Endodermal cell (in vitro differentiated cells): ENCODE measurements around the gene SIMC1. TPM values are rescaled to one million over a fixed set of nuclear protein-coding genes. Genes with fewer than 3 reads are reported as not detected.
A peak's percentile ranks its signal among the peaks of the same experiment; 100 is the strongest.
"Not testable (repeated sequence)": the region's sequence is repeated elsewhere in the genome, so short reads cannot be mapped to it uniquely, and the experiment has no call there.

Experiments
- DNase-seq: peaks from one replicate; pipeline ENCODE4 v3.0.0-alpha.2; 2017
- H3K27ac ChIP-seq: 2 replicates; pipeline ENCODE4 v1.5.1; 2013; ENCODE audit warnings: mild to moderate bottlenecking, low read depth, low read length, moderate library complexity
- H3K27me3 ChIP-seq: 2 replicates; pipeline ENCODE4 v1.6.1; 2013; ENCODE audit warnings: mild to moderate bottlenecking, low read length, moderate library complexity; ENCODE audit not compliant: insufficient read depth, control insufficient read depth, poor library complexity, severe bottlenecking
- H3K36me3 ChIP-seq: 2 replicates; pipeline ENCODE4 v1.7.0; 2013; ENCODE audit warnings: mild to moderate bottlenecking, low read length, moderate library complexity; ENCODE audit not compliant: control insufficient read depth, insufficient read depth
- H3K4me1 ChIP-seq: one replicate; pipeline ENCODE4 v1.7.0; 2013; ENCODE audit warnings: low read length; ENCODE audit not compliant: control insufficient read depth, insufficient read depth
- H3K4me3 ChIP-seq: 2 replicates; pipeline ENCODE4 v1.5.1; 2013; ENCODE audit warnings: mild to moderate bottlenecking, low read length, moderate library complexity
- H3K9ac ChIP-seq: 2 replicates; pipeline ENCODE4 v1.6.1; 2013; ENCODE audit warnings: mild to moderate bottlenecking, low read length, moderate library complexity; ENCODE audit not compliant: poor library complexity, severe bottlenecking; ENCODE audit errors: extremely low read depth
- H3K9me3 ChIP-seq: 2 replicates; pipeline ENCODE4 v1.6.1; 2013; ENCODE audit warnings: mild to moderate bottlenecking, low read length, moderate library complexity; ENCODE audit not compliant: control insufficient read depth
- H3K27ac Mint-ChIP-seq: 2 replicates; pipeline ENCODE4 v1.8.0; 2020; ENCODE audit warnings: mixed read lengths
- H3K27me3 Mint-ChIP-seq: 2 replicates; pipeline ENCODE4 v1.8.0; 2021; ENCODE audit warnings: mild to moderate bottlenecking, mixed read lengths; ENCODE audit not compliant: insufficient read depth
- H3K36me3 Mint-ChIP-seq: 2 replicates; pipeline ENCODE4 v1.8.0; 2020; ENCODE audit warnings: low read depth, mixed read lengths
- H3K4me1 Mint-ChIP-seq: 2 replicates; pipeline ENCODE4 v1.8.0; 2020; ENCODE audit warnings: mixed read lengths
- H3K4me3 Mint-ChIP-seq: 2 replicates; pipeline ENCODE4 v1.8.0; 2020; ENCODE audit warnings: mild to moderate bottlenecking, moderate library complexity, mixed read lengths
- H3K9me3 Mint-ChIP-seq: 2 replicates; pipeline ENCODE4 v1.8.0; 2020; ENCODE audit warnings: mild to moderate bottlenecking, mixed read lengths
- WGBS, 2 experiments: methylation state at CpG; one replicate each; pipeline versions ENCODE4 v1.1.5 to v1.1.7; 2013; ENCODE audit warnings: missing lambda C conversion rate in 2 of 2, mixed read lengths in 1 of 2; ENCODE audit not compliant: insufficient coverage in 1 of 2, insufficient read length in 1 of 2; 5-methylcytosine and 5-hydroxymethylcytosine counted together
- total RNA-seq, 2 donors: library from RNA; stranded (reverse); fragmentation: NEBNext Ultra II Directional in 1 of 2; extraction: Animal tissue kit (Norgen Biotek cat#: 25700) in 1 of 2; gene quantifications; 2 replicates in 1 of 2; 3 replicates in 1 of 2; pipeline ENCODE4 v1.2.1, GENCODE V29; 2021

SIMC1 gene
- total RNA-seq, 2 donors from 2014 or later, result 23.5 to 35.8 TPM

GRCh38 chr5:176195084-176195413 is 43.2 kb upstream of the SIMC1 start:
- H3K9me3 Mint-ChIP-seq, H3K27me3 ChIP-seq, H3K9me3 ChIP-seq, H3K36me3 ChIP-seq, H3K4me1 ChIP-seq, DNase-seq, H3K36me3 Mint-ChIP-seq, H3K27ac Mint-ChIP-seq, H3K4me3 ChIP-seq, H3K9ac ChIP-seq, H3K27ac ChIP-seq: not testable (repeated sequence)
- Mint-ChIP-seq H3K4me1 (peaks cover 15% of the 10 kb centered on the region), H3K27me3 (peaks cover 39% of the 10 kb centered on the region), H3K4me3 (peak overlapping the region; percentile 39)
- WGBS, 2 experiments, result 44% methylated on average over 6 of the region's 6 CpGs; no CpG with 5 or more reads in 1 of the 2 experiments

DNA sequence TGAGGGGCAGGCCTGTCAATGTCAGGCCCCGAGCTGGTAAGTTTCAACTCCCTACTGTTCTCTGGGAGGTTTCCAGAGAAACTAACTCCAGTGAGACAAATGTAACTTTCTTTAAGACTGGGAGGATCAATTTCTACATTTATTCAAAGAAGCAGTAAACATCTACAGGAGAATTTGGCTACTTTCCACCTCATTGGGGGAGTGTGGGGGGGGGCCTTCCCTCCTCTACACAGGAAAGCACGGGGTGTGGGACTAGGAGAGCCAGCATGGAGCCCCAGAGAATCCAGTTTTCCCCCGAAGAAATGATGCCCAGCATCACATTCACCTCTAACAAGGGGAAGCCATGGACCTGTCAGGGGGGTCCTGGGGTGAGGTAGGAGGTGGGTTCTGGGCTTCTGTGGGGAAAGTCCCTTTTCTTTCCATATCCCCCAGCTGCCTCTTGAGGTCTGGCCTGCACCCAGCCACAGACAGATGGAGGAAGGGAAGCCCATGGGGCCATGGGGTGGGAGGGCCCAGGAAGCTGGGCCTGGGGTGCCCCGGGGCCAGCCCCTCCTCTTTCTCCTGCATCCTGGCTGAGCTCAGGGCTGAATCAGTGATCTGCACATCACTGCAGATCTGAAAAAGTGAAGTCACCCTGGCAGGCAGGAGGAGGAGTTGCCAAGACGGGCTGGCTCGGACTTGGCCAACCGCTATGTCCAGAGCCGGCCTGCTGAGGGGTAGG is 42.6 kb upstream of the SIMC1 start:
- not testable (repeated sequence) for H3K9me3 ChIP-seq, DNase-seq, H3K27me3 ChIP-seq, H3K36me3 Mint-ChIP-seq, H3K9ac ChIP-seq, H3K4me3 ChIP-seq, H3K9me3 Mint-ChIP-seq, H3K27ac ChIP-seq, H3K27ac Mint-ChIP-seq, H3K4me1 ChIP-seq, H3K4me3 Mint-ChIP-seq, H3K36me3 ChIP-seq
- 79% methylated on average over 4 of the region's 8 CpGs; no CpG with 5 or more reads in 1 of the 2 experiments for WGBS, 2 experiments
- H3K27me3 Mint-ChIP-seq, result peaks cover 41% of the 10 kb centered on the region
- peaks cover 18% of the 10 kb centered on the region for H3K4me1 Mint-ChIP-seq

DNA sequence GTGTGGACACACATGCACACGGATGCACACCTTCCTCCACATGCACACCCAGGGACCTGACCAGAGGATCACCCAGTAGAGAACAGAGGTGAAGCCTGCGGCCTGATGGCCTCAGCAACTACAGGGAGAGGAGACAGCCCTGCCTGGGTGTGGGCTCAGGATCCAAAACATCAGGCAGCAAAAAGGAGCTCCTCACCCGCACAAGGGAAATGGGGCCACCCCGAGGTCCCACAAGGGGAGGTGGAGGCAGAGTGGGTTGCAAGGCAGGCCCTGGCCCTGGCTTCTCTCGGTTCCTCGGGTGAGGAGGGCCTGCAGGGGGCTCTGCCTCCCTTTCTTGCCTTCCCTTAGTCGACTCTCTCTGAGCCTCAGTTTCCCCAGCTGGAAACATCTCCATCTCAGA is 41.4 kb upstream of the SIMC1 start:
- Mint-ChIP-seq H3K27me3 (peaks cover 39% of the 10 kb centered on the region), H3K4me1 (peaks cover 18% of the 10 kb centered on the region)
- not testable (repeated sequence) for H3K4me1 ChIP-seq, H3K36me3 Mint-ChIP-seq, H3K4me3 Mint-ChIP-seq, H3K27me3 ChIP-seq, H3K9me3 Mint-ChIP-seq, H3K9ac ChIP-seq, H3K27ac Mint-ChIP-seq, H3K4me3 ChIP-seq, H3K36me3 ChIP-seq, H3K9me3 ChIP-seq, H3K27ac ChIP-seq
- peak; percentile 31 for DNase-seq
- 80% methylated on average over 1 to 4 of the region's 7 CpGs for WGBS, 2 experiments

DNA sequence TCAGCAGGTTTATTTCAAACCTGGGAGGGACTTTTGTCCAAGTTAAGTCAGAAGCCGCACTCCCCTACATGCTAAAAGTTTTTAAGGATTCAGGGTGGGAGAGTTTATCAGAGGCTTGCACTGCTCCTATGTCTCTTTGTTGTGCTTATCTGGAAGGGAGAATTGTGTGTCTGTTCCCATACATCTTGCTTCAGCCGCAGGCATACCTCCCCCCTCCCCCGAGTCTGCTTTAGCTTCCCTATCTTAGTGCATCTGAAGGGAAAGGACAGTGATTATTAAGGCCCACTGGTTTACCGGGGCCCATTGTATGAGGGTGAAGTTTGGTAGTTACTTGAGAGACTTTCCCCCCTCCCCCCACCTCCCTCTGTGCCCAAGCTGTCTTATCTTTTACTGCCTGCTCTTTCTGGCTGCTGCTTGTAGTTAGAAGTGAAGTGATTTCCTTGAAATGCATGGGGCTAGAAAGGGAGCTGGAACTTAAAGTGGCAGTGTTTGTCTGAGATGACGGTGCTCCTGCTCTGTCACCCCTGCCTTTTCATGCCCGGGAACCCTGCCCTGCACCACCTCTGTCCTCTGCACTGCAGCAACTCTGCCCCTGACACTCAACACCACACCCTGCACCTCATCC is 40.9 kb upstream of the SIMC1 start:
- Mint-ChIP-seq H3K27me3 (peaks cover 38% of the 10 kb centered on the region), H3K4me1 (peaks cover 18% of the 10 kb centered on the region), H3K27ac (peak overlapping the region; percentile 76), H3K4me3 (peak overlapping the region; percentile 42)
- H3K9me3 ChIP-seq, H3K36me3 ChIP-seq, H3K9ac ChIP-seq, H3K27ac ChIP-seq, H3K27me3 ChIP-seq, H3K4me1 ChIP-seq, H3K36me3 Mint-ChIP-seq, H3K9me3 Mint-ChIP-seq, H3K4me3 ChIP-seq: not testable (repeated sequence)
- WGBS, 2 experiments, result 41% methylated on average over 3 of the region's 6 CpGs; no CpG with 5 or more reads in 1 of the 2 experiments
- peak; percentile 72 for DNase-seq

DNA sequence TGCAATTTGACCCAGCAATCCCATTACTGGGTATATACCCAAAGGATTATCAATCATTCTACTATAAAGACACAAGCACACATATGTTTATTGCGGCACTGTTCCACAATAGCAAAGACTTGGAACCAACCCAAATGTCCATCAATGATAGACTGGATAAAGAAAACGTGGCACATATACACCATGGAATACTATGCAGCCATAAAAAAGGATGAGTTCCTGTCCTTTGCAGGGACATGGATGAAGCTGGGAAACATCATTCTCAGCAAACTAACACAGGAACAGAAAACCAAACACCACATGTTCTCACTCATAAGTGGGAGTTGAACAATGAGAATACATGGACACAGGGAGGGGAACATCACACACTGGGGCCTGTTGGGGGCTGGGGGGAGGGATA is 39.9 kb upstream of the SIMC1 start:
- H3K9me3 ChIP-seq, H3K4me1 ChIP-seq, H3K27me3 ChIP-seq, DNase-seq, H3K27ac ChIP-seq, H3K36me3 Mint-ChIP-seq, H3K9ac ChIP-seq, H3K36me3 ChIP-seq, H3K27ac Mint-ChIP-seq, H3K9me3 Mint-ChIP-seq: not testable (repeated sequence)
- peak overlapping the region; percentile 68 for H3K4me3 ChIP-seq
- Mint-ChIP-seq H3K4me3 (peak overlapping the region; percentile 69), H3K27me3 (peaks cover 35% of the 10 kb centered on the region), H3K4me1 (peaks cover 18% of the 10 kb centered on the region)
- no CpG with 5 or more reads among the region's 2 CpGs for WGBS, 2 experiments

DNA sequence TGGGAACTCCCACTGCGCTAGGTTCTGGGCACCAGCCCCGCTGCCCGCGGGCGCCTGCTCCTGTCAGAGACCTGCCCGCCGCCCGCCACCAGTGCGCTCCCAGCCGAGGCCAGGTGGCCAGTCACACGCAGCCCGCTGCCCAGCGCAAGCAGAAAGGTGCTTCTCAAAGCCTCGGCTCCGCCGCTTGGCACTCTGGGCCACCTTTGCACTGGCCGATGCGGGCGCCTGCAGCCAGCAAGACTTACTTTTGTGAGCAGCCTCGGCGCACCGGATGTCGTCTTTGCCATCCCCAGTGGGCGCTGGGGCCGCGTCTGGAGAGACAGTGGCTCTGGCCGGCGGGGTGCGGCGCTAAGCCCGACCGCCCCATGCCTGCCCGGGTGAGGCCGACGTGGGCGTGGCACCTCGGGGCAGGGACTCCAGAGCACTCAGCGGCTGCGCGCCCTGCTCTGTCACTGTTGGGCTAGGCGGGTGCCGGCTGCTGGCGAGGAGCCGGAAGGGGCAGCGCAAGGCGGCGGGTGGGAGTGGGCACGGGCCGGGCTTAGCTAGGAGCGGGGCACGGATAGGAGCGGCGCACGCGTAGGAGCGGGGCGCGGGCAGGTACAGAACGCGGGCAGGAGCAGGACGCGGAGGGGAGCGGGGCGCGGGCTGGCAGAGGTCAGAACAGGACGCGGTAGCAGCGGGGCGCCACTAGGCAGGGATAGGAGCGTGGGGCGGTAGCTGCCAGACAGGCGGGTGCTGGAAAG is 39.1 kb upstream of the SIMC1 start:
- not testable (repeated sequence) for H3K4me1 ChIP-seq, H3K9me3 ChIP-seq, H3K9ac ChIP-seq, H3K27ac ChIP-seq, H3K36me3 ChIP-seq, H3K9me3 Mint-ChIP-seq, H3K36me3 Mint-ChIP-seq, H3K27ac Mint-ChIP-seq, H3K27me3 ChIP-seq
- peak overlapping the region; percentile 68 for H3K4me3 ChIP-seq
- H3K4me3 Mint-ChIP-seq, result peak overlapping the region; percentile 69
- peak; percentile 80 for DNase-seq
- peaks cover 31% of the 10 kb centered on the region for H3K27me3 Mint-ChIP-seq
- H3K4me1 Mint-ChIP-seq, result peaks cover 19% of the 10 kb centered on the region
- 3 to 4% methylated on average over 18 to 66 of the region's 72 CpGs for WGBS, 2 experiments
